ENCODE results near the gene KCNV2.

KCNV2 gene

DNA sequence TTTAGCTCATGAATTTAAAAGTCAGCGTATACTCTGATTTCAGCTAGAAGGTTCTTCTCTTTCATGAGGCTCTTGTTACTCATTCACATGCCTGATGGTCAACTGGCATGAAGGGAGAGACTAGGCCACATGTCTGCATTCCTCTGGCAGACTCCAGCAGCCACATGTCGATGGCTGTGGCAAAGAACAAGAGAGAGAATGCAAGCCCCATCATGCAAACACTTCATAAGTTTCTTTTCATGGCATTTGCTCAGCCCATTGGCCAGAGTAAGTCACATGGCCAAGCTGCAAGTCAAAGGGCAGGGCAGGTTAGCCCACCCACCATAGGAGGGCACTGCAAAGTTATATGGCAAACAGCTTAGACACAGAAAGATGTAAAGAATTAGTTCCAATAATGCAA, 5.4 kb downstream of the KCNV2 start:
- DNase-seq: no peak

DNA sequence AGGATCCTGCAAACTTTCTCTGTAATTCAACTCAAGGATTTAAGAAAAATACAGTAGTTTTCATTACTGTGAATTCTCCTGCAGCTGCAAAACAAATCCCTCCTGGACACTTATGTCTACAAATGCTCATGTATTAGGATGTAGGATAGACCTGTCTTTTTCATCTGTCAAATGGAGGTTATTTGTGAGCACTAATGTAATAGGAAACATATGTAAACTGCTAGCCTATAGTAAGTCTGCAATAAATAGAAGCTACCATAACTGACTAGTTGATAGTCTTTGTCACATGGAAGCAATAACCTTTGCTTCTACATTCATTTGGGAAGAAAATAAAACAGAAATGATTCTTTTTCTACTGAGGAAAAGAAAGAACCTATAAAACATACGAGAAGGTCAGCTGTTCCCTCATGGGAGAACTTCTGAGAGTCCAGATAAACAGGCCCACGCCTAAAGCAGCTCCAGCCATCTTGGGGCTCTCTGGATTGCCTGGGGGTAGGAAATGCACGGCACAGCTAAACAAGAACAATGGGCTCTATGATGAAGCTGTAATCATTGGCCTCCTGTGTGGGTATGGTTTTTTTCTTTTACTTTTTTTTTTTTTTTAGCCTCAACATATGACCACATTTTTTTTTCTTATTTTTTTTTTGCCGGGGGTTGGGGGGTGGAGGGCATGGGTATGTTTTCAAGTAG, 6.2 kb downstream of the KCNV2 start:
- DNase-seq: no peak

DNA sequence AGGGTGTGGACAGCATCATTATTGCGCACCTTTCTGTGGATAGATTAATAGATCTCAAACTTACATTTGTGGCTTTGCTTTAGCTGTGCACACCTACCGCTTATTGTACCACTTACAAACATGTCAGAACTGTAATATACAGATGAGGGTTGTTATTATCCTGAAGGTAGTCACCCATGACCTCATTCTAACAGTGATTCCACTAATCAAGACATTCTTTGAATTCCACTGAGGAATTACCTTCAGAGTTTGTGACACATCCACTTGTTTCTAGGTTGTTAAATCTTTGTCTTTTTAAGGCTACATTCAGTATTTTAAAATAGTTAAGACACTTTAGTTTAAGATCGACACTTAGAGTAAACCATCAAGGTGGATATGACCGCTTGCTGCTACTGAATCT, 7.8 kb downstream of the KCNV2 start:
- no peak for DNase-seq

DNA sequence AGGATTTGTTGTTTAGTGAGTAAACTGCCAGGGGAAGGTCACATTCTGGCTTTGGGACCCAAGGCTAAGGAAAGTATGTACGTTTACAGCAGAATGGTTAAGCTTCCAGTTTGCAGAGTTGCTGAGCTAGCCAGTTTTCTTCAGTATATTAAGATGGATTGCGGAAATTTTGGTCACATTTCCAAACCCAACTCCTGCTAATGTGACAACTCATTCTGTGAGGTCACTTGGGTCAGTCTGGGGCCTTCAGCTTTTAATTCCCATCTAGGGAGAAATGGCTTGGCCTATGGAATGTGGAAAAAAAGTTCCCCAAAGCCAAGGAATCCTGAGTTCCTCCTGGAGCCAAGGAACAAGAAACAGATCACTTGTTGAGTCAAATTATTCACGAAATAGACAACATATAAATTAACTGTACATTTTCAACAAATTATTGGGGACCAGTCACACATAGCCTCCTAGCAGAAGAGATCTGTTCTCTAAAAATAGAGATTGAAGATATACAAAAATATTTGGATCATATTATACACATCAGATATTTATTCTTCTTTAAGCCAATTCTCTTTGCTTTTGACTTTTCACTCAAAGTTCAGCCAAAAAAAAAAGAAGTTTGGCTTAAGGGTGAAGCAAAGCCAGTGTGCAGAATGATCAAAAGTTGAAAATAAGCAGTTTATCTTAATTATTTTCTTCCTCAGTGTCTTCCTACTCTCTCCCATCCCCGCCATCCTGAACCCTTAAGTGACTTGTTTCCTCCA, 8.8 kb downstream of the KCNV2 start:
- no peak for DNase-seq

DNA sequence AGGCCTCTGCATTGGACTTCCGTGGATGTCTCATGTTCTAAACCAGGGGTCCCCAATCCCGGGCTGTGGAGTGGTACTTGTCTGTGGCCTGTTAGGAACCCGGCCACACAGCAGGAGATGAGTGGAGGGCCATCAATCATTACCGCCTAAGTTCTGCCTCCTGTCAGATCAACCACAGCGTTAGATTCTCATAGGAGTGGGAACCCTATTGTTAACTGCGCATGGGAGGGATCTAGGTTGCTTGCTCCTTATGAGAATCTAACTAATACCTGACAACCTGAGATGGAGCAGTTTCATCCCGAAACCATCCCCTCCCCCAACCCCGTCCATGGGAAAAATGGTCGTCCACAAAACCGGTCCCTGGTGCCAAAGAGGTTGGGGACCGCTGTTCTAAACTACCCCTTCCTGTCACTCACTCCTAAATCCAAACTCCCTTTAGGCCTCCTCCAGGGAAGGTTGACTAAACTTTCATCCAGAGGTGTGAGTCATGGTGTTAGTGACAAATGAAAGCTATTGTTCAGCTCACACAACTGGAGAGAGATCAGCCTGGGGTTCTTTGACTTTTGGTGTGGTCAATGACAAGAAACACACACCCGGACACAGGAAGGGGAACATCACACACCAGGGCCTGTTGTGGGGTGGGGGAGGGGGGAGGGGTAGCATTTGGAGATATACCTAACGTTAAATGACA, 9.5 kb downstream of the KCNV2 start:
- DNase-seq: no peak

DNA sequence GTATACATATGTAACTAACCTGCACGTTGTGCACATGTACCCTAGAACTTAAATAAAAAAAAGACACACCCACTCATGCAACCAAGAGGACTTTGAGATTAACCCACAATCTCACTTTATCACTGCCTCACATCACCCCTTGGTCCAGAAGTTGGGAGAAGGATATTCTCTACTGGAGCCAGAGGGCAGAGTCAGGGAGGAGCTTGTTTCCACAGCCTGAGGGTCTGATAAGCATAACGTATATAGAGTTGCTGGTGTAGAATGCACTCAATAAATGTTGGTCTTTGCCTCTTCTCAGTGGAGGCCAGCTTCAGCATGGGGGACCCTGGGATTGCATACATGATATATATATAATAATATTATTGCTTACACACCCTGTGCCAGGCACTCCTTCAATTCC, 10.1 kb downstream of the KCNV2 start:
- no peak for DNase-seq

DNA sequence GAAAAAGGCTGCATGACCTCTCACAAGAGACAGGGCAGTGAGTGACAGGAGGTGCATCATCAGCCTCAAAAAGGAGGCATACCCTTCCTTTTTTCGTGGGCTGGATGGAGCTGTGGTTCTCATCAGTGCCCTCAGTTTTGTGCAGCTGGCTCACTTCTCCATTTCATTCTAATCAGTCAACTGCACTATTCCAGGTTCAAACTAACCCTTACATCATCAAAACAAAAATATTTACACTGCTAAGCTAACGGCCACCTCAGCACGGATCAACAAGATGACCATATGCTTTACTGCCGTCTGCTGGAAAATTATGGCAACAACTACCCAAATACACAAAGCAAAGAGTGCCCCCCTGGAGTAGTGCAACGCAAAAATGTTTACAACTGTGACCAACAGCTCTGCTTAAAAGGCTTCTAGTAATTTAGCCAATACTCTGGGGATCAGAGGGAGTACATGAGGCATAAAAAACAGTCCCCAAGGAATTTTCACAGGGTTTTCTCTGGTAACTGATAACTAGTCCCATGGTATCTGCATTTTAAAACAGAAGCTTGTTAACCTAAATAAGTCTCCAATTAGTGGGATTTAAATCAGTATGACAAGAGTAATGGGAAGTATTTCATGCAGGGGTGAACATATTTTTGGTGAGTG, 10.8 kb downstream of the KCNV2 start:
- no peak for DNase-seq

DNA sequence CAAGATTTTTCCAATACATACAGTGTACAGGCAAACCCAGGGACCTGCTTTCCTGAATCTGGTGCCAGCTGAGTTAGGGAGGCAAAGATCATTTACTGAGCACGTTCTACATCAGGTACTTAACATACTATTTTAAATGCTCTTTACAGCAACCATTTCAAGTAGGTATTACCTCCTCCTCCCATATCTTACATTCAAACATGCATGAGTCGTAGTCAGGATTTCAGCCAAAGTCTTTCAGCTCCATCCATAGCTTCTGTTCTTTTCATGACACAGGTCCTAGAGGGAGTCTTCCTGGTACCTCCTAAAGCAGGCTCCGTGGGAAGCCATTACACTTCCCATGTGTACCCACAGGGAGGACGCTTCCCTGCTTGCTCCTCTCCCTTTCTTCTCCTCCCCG, 11.7 kb downstream of the KCNV2 start:
- DNase-seq: no peak

DNA sequence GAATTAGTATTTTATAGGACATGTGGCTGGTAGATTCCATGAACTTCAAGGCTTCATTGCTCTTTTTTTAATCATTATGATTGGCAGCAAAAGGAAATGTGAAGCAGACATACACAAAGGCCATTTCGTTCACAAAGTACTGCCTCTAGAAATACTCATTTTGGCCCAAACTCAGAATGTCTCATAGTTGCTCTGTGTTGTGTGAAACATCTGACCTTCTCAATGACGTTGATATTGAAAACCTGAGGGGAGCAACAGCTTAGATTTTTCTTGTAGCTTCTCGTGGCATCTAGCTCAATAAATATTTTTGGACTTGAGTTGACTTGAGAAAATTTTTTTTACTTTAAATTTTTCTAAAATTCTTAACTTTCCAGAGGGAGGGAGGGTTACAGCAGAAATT, 12.4 kb downstream of the KCNV2 start:
- DNase-seq: no peak

DNA sequence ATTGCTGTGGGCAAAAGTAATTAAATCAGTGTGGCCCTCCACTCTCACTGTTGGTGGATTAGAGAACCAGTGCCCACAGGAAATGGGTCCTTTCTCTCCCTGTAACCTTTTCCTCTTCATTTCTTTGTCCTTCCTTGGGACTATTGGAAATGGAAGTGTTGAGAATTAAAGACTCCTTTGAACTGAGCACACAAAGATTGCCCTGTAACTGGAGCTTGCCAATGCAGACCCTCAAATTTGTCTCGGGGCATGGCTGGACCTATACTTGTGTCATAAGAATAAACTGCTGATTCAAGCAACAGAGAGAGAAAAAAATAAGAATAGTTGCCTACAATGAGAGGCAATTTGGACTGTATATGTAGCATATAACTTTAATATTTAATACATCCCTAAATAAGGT, 13.7 kb downstream of the KCNV2 start:
- DNase-seq: no peak

DNA sequence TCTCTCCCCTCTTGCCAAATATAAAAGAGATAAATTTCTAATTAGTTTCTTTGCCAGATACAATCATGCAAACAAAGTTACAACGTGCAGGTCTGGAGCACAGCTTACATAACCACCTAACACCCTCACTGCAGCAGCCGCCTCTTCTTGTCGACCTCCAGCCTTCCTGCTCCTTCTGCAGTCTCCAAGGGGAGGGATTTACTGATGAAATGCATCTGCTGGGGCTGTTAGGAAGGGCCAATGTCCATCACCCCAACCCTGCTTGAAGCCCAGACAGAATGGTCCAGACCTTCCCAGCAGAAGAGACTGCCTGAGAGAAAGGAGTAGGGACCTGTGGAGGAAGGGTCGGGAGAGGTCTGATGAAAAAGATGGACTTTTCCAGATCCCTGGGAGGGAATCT, 15.2 kb downstream of the KCNV2 start:
- DNase-seq: no peak

DNA sequence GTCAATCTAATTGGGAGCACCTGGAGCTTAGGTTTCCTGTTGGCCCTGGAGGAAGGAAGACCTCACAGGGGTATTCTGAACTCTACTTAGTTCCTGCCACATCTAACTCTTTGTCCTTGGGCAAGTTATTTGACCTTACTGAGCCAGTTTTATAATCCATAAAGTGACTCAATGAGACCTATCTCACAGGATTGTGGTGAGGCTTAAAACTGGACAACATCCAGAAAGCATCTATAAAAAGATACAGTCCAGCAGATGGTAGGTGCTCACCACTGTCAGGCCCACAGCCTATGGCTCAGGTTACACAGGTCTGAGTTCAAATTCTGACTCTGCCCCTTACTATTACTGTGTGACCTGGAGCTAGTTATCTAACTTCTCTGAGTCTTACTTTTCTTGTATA, 23.3 kb downstream of the KCNV2 start:
- no peak for DNase-seq

DNA sequence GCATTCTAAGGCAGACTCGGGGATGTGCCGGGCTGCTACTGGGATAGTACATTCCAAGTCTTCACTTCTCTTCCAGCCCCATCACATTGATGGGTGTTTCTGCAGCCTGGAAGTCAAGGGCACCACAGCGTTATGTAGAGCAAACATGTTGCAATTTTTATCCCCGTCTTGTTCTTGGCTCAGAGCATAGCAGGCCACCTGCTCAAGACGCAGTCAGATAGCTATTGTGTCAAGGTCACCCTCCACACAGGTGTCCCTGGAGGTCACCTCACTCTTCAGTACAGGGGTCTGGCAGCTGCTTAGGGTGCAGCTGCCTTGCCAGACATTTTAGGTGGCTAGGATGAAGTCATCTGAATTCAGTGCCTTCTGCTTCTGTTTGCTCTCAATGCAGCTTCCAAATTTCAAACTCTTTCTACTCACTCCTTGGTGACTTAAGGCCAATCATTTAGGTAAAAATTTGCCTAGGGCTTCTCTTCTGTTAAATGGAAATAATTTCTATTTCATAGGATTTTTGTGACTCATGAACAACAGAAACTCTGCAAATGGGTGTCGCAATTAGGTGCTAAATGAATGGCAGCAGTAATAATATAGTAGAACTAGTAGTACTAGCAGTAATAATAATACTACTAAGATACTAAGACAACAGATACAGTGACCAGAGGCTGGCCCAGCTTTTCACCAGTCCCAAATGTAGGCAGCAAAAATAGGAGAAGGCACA, 24.3 kb downstream of the KCNV2 start:
- DNase-seq: no peak

DNA sequence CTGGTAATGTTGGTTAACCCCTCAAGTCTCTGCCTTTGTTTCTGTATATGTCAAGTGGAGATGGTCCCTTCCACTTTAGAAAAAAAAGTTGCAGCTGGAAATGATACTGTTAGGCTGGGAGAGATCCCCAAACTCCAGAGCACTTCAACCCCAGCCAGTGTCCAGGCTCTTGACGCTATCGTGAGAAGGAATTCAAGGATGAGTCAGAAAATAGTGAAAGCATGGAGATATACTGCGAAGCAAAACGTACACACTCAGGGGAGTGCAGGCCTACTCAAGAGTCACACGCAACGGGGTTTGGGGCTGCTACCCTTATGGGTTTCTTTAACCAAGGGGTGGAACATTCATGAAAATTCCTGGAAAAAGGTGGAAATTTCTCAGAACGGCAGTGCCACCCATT, 24.9 kb downstream of the KCNV2 start:
- DNase-seq: no peak

DNA sequence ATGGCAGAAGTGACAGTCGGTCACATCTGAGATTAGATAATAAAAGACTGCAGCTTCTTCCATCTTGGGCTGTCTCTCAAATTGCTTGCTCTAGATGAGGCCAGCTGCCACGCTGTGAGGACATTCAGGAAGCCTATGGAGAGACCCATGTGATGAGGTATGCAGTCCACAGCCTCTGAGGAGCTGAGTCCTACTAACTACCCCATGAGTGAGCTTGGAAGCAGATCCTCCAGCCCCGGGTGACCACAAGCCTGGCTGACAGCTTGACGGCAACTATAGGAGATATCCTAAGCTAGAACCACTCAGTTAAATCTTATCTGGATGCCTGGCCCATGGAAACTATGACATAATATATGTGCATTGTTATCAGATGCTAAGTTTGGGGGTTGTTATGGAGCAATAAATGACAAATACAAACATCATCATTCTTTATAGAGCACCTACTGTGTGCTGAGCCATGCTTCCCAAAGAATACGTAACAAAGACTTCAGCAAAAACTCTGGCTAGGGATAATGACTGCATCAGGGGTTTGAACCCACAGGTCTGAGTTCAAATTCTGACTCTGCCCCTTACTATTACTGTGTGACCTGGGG, 26.7 kb downstream of the KCNV2 start:
- no peak for DNase-seq

DNA sequence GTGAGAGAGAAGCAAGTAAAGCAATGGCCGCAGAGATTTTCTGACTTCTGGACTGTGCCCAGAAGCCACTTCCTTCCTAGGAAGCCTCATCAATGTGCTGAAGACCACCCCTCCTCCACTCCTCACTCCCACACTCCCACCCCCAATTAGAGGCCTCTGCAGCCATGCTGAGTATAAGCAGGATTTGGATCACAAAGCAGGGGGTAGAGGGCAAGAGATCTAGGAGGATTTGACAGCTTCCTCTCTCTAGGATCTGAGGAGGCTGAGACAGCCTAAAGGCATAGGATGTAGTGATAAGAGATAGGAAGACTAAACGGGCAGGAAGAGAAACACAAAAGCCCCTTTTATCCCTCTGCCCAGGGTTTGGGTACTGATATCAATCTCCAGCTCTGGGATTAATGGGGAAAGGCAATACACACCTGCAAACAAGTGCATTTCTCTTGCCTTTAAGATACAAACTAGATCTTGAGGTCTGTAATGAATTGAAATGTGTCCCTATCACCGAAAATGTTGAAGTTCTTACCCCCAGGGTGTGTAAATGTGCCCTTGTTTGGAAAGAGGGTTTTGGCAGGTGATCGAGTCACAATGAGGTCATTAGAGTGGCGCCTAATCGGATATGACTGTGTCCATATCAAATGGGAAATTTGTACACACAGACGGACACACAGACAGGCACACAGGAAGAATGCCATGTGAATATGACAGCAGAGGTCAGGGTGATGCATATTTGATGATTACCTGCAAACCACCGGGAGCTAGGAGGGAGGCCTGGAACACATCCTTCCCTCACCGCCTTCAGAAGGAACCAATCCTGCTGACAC, 28.5 kb downstream of the KCNV2 start:
- no peak for DNase-seq

DNA sequence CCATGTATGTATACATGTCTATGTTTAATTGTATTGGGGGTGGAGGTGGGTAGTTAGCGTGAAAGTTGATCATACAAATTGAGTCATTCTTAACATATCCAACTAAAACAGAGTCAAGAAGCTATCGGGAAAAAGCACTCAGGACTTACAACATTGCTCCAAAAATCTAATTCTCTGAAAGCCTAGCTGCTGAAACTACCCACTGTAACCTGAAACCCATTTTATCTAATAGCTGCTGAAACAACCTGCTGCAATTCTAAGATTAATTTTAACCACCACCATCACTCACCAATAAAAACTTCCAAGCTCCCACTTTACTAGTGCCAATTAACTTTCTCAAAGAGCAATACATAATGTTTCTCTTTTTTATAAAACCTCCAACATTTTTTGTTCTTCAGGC, 32.2 kb downstream of the KCNV2 start:
- no peak for DNase-seq

DNA sequence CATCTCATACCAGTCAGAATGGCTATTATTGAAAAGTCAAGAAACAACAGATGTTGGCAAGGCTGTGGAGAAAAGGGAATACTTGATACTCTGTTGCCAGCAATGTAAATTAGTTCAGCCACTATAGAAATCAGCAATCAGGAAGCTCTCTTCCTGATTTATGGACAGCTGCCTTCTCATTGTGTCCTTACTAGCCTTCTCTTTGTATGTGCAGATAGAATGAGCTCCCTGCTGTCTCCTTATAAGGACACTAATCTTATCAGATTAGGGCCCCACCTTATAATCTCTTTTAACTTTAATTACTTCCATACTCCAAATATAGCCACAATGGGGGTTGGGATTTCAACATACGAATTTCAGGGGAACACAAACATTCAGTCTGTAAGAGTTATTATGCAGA, 38.0 kb downstream of the KCNV2 start:
- DNase-seq: no peak

DNA sequence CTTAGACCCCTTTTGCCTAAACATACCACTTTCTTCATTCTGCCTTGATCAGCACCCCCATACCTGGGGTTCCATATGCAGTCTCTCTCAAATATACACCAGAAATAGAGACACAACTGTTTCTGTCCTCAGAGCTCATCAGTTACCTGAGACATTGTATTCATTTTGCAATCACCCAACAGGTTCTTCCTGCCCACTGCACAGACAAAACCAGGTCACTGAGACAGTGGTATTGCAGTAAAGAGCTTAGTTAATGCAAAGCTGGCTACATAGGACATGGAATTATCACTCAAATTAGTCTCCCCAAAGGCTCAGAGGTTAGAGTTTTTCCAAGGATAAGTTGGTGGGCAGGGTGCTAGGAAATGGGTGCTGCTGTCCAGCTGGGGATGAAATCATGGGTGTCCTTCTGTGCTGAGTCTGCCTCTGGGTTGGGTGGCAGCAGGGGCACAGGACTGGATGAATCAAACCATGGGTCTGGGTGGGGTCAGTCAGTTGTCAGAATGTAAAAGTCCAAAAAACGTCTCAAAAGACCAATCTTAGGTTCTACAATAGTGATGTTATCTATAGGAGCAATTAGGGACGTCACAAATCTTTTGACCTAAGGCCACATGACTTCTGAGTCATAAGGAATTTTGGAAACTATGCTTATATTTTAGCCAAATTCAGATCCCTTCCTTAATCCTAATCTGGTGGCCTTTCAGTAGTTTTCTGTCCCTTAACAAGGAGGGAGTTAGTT, 41.0 kb downstream of the KCNV2 start:
- no peak for DNase-seq

DNA sequence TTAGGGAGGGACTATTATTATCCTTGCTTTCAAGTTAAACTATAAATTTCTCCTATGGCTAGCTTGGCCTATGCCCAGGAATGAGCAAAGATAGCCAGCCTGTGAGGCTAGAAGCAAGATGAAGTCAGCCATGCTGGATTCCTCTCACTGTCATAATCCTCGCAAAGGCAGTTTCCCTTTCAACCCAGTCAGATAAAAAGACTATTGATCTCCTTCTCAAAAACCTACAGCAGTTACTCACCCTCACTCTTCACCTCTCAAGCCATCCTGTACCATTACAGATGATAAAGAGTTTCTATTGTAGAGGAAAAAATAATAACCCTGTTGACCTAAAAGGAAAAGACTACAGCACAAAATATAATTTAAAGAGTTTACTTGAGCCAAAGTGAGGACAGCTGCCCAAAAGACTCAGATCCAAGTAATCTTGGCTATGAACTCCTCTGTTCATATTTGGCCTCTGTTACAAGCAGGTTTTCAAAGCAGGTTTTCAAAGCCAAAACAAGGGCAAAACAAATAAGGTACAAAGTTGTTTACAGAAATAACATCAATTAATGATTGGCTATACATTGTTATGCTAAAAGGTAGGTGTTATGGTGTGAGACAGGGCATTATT, 41.7 kb downstream of the KCNV2 start:
- no peak for DNase-seq

DNA sequence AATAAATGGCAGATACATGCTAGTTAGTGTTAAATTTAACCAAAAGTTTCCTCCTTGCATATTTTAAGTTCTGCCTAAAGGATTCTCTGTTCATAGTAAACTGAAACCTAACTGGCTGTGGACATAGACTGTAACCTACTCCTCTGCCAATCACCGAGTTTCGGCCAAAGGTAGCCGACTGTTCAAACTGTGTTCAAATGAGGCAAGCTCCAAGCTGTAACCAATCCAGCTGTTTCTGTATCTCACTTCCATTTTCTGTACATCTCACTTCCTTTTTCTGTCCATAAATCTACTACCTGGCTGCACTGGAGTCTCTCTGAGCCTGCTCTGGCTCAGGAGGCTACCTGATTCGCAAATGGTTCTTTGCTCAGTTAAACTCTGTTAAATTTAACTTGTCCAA, 44.1 kb downstream of the KCNV2 start:
- DNase-seq: no peak
